ENCODE measurements around the gene PRKCE. TPM values are rescaled to one million over a fixed set of nuclear protein-coding genes. Genes with fewer than 3 reads are reported as not detected.

The PRKCE gene
- polyA plus RNA-seq, 2 donors, result 2.6 to 2.9 TPM

- H3K9me3 ChIP-seq (ENCODE audit: control insufficient read depth in 2 of 2, insufficient read depth in 1 of 2, low read depth in 1 of 2, low read length in 1 of 2), result peaks cover 2 to 3% of the 10 kb centered on the region in 2 donors
- H3K27me3 ChIP-seq (ENCODE audit: control insufficient read depth in 1 of 2, insufficient read depth in 2 of 2, low read length in 2 of 2), result no peaks in the 10 kb centered on the region
- H3K27ac ChIP-seq (ENCODE audit: low read depth in 2 of 2, low read length in 1 of 2), result no peak overlapping the region
- H3K4me3 ChIP-seq (ENCODE audit: low read depth in 1 of 2, low read length in 2 of 2), result no peak overlapping the region
- peaks cover 0 to 3% of the 10 kb centered on the region in 2 donors for H3K4me1 ChIP-seq (ENCODE audit: control insufficient read depth in 2 of 2, insufficient read depth in 2 of 2, low read length in 1 of 2)
- H3K36me3 ChIP-seq (ENCODE audit: control insufficient read depth in 2 of 2, insufficient read depth in 2 of 2, low read length in 1 of 2), result no peaks in the 10 kb centered on the region
- WGBS, 2 donors, result 76 to 81% methylated on average over 8 of the region's 8 CpGs
Observed at GRCh38 chr2:46236876-46237859, 585.7 kb downstream of the PRKCE start.

Other genes starting within 250 kb of the PRKCE start
- 1 to 10 TPM; 2.3 to 3.1 TPM for gene SRBD1, start 40.4 kb upstream of the PRKCE start, polyA plus RNA-seq

Measured in esophagus (tissue), 2 donors.